Spleen (tissue), 7 donors: ENCODE results near the gene TNXB.

Experiments used
- POLR2A ChIP-seq, 3 donors: fragments of 450-650 bp; IDR thresholded peaks; one replicate each; pipeline ENCODE4 v1.5.1; 2017; ENCODE audit warnings: antibody characterized with exemption in 3 of 3, mild to moderate bottlenecking in 1 of 3
- POLR2AphosphoS5 ChIP-seq, 3 donors: sonication (generic); formaldehyde crosslinking; IDR thresholded peaks; one replicate each; pipeline ENCODE4 v1.5.1; 2017; ENCODE audit warnings: antibody characterized with exemption in 3 of 3
- TF ChIP-seq, protein P1 (sequence below), 11 experiments: fragments of 200-600 bp in 7 of 11; fragments of 450-650 bp in 4 of 11; sonication (generic) in 4 of 11; IDR thresholded peaks in 8 of 11; conservative IDR thresholded peaks in 3 of 11; 1 replicate in 7 of 11; 2 replicates in 4 of 11; pipeline versions ENCODE4 v1.4.0 to v1.8.0; 2016 to 2021; ENCODE audit warnings: antibody characterized with exemption in 11 of 11, inconsistent platforms in 4 of 11, mild to moderate bottlenecking in 1 of 11
- donor health status: DM: no; HTN: no; CAD: no; lungs with moderate emphysema.
- donor health status: DM: no; HTN: no; CAD: no.
- donor health status: DM: no; HTN: no; CAD: no.

GRCh38 chr6:32132110-32132509 lies 23.0 kb upstream of the TNXB start:
- TF ChIP-seq, protein P1, sequence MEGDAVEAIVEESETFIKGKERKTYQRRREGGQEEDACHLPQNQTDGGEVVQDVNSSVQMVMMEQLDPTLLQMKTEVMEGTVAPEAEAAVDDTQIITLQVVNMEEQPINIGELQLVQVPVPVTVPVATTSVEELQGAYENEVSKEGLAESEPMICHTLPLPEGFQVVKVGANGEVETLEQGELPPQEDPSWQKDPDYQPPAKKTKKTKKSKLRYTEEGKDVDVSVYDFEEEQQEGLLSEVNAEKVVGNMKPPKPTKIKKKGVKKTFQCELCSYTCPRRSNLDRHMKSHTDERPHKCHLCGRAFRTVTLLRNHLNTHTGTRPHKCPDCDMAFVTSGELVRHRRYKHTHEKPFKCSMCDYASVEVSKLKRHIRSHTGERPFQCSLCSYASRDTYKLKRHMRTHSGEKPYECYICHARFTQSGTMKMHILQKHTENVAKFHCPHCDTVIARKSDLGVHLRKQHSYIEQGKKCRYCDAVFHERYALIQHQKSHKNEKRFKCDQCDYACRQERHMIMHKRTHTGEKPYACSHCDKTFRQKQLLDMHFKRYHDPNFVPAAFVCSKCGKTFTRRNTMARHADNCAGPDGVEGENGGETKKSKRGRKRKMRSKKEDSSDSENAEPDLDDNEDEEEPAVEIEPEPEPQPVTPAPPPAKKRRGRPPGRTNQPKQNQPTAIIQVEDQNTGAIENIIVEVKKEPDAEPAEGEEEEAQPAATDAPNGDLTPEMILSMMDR (IDR thresholded peaks at IDR 0.05 in 8 of 11, conservative IDR thresholded peaks at IDR 0.05 in 3 of 11) = no peak
- no peak for TF ChIP-seq POLR2A (IDR thresholded peaks at IDR 0.05)
- no peak for TF ChIP-seq POLR2AphosphoS5 (IDR thresholded peaks at IDR 0.05)
